DND-41 (cell line): ENCODE results near the gene INPP5F.

Experiments used
- CTCF ChIP-seq: IDR thresholded peaks from 2 replicates; pipeline ENCODE4 v1.5.1; 2012; ENCODE audit warnings: borderline replicate concordance, low read length, moderate library complexity, mild to moderate bottlenecking; ENCODE audit not compliant: poor library complexity, severe bottlenecking; ENCODE audit errors: extremely low read depth
- EZH2 ChIP-seq: IDR thresholded peaks from 3 replicates; pipeline ENCODE4 v1.6.1; 2012; ENCODE audit warnings: borderline replicate concordance, low read depth, mild to moderate bottlenecking, moderate library complexity, low read length, inconsistent platforms; ENCODE audit not compliant: severe bottlenecking

DNA sequence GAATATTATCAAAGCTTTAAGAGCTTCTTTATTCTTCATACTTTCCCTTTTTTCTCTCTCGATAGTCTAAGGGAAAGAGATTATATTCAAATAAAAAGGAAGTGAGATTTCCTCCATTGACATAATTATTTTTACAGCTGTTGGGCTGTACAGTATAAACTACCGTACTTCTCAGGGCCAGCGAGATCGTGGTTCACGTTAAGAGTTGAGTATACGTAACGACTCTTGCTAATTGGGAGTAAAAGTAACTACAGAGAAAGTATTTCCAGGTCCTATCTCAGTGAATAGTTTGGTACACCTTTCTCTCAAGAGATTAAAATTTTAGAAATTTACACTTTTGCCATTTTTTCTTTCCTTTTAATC is 57.8 kb downstream of the INPP5F start:
- no peak for TF ChIP-seq CTCF
- TF ChIP-seq EZH2: no peak
